Neuron (in vitro differentiated cells): ENCODE measurements around the gene ADGRV1.

Experiments
- H2AFZ ChIP-seq: one replicate; pipeline ENCODE4 v1.6.1; 2013; ENCODE audit warnings: low read depth, mild to moderate bottlenecking, inconsistent platforms, low read length, moderate library complexity
- H3K27me3 ChIP-seq: one replicate; pipeline ENCODE4 v1.6.1; 2013; ENCODE audit warnings: low read length; ENCODE audit not compliant: insufficient read depth
- H3K36me3 ChIP-seq: one replicate; pipeline ENCODE4 v1.6.1; 2013; ENCODE audit warnings: low read length; ENCODE audit not compliant: insufficient read depth
- H3K4me1 ChIP-seq: one replicate; pipeline ENCODE4 v1.6.1; 2013; ENCODE audit warnings: low read length; ENCODE audit not compliant: insufficient read depth
- H3K4me3 ChIP-seq: 2 replicates; pipeline ENCODE4 v1.5.1; 2013; ENCODE audit warnings: mild to moderate bottlenecking, low read length, moderate library complexity
- H3K9me3 ChIP-seq: one replicate; pipeline ENCODE4 v1.6.1; 2013; ENCODE audit warnings: low read length

ADGRV1 gene

DNA sequence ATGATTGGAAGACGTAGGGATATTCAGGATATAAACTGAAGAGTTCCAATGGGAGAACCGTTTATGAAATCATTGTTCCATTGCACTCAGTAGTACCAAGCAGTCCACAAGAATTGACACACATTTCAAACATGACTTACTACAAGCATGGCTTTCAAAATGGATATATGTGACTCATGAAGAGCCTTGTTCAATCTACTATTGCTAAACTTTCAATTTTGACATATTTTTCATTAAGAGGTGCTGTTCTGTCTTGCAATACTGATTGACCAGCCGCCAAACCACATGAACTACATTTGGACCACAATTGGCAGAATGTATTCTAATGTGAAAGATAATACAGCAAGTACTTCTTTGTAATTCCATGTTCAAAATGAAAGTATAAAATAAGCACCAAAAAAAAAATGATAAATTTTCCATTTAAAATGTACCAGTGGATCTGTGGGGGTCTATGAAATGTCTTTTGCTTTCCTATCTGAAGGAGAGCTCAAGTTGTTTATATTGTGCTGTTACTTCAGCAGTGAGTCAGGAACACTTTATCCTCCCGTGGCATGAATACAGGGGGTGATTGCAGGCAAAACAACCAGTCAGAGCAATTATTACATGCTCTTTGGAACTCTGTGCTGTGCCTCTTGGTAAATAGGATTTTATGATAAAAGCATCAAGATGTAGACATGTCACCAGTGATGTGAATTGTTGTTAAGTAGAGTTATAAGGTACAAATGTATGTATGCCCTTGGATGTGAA is 458.5 kb downstream of the ADGRV1 start:
- no peaks in the 10 kb centered on the region for H3K9me3 ChIP-seq
- H3K36me3 ChIP-seq, result no peaks in the 10 kb centered on the region
- H3K27me3 ChIP-seq, result no peaks in the 10 kb centered on the region
- H3K4me1 ChIP-seq, result peaks cover 7% of the 10 kb centered on the region
- no peak overlapping the region for H2AFZ ChIP-seq
- H3K4me3 ChIP-seq, result no peak overlapping the region

DNA sequence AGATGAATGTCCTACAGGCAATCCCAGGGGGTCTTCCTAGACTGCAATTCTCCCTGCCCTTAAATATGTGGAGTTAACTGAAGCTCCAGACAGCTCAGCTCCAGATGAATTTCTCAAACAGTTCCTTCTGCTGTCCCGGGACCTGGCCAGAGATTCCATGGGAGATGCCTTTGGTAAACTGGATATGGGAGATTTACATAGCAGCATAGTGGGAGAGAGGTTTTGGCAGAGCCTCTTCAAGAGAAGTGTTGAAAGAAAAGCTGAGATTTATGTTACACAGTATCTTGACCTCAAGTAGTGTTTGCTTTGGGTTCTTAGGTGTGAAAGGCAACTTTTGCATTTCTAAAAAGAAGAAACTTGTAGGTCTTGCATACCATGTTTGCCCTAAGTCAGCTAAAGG is 459.6 kb downstream of the ADGRV1 start:
- Histone ChIP-seq H3K4me1 (peaks cover 7% of the 10 kb centered on the region), H3K36me3 (no peaks in the 10 kb centered on the region), H3K4me3 (no peak overlapping the region), H3K9me3 (no peaks in the 10 kb centered on the region), H2AFZ (no peak overlapping the region), H3K27me3 (no peaks in the 10 kb centered on the region)

- H3K4me1 ChIP-seq, result peaks cover 7% of the 10 kb centered on the region
Measured at GRCh38 chr5:91018712-91019371, 460.2 kb downstream of the ADGRV1 start.

GRCh38 chr5:91020065-91020800 is 461.6 kb downstream of the ADGRV1 start:
- Histone ChIP-seq H3K9me3 (no peaks in the 10 kb centered on the region), H3K27me3 (no peaks in the 10 kb centered on the region), H2AFZ (no peak overlapping the region), H3K4me1 (peaks cover 7% of the 10 kb centered on the region), H3K4me3 (no peak overlapping the region), H3K36me3 (no peaks in the 10 kb centered on the region)

More at GRCh38 chr5:91018712-91019371, 460.2 kb downstream of the ADGRV1 start:
- Histone ChIP-seq H2AFZ (no peak overlapping the region), H3K4me3 (no peak overlapping the region), H3K9me3 (no peaks in the 10 kb centered on the region), H3K36me3 (no peaks in the 10 kb centered on the region), H3K27me3 (no peaks in the 10 kb centered on the region)

DNA sequence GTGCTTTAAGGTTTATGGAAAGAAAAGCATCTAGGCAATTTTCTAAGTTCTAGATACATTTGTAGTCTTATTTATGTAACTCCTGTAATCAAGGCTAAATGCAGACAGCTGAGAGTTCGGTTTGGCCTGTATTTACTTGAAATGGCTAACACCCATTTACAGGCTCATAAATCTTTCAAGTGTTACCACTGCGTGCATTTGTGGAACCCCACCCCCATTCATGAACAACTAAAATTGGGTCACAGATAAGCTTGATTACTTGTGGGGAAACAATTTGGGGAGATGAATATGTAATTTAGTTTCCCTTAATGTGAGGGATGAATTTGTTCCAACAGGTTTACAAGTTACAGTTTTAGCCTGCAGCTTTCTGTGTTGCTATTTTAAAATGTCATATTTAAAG is 463.9 kb downstream of the ADGRV1 start:
- Histone ChIP-seq H3K4me3 (no peak overlapping the region), H2AFZ (no peak overlapping the region), H3K36me3 (no peaks in the 10 kb centered on the region), H3K9me3 (no peaks in the 10 kb centered on the region), H3K27me3 (no peaks in the 10 kb centered on the region), H3K4me1 (peaks cover 12% of the 10 kb centered on the region)

GRCh38 chr5:91024206-91024605 is 465.6 kb downstream of the ADGRV1 start:
- Histone ChIP-seq H3K27me3 (no peaks in the 10 kb centered on the region), H3K4me1 (peaks cover 21% of the 10 kb centered on the region), H3K36me3 (no peaks in the 10 kb centered on the region), H3K9me3 (no peaks in the 10 kb centered on the region), H3K4me3 (no peak overlapping the region), H2AFZ (no peak overlapping the region)

DNA sequence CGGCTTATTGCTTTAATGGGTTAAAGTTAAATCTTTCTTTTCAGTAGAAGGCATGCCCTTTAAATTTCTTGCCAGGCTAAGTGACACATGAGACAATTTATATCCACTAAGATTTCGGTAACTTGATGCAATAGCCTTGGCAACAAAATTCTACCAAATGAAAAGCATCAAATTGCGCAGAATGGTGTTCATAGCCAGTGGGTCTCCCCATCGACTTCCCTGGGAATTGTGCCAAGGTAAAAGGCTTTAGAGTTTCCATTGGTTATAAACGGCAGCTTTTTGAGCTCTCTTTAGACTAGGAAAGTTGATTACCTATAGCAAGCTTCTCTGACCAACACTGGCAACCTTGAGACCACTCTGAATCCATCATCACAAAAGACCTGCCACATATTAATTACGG is 466.1 kb downstream of the ADGRV1 start:
- no peaks in the 10 kb centered on the region for H3K27me3 ChIP-seq
- no peaks in the 10 kb centered on the region for H3K9me3 ChIP-seq
- H2AFZ ChIP-seq, result no peak overlapping the region
- no peak overlapping the region for H3K4me3 ChIP-seq
- H3K4me1 ChIP-seq, result peaks cover 21% of the 10 kb centered on the region
- H3K36me3 ChIP-seq, result no peaks in the 10 kb centered on the region

DNA sequence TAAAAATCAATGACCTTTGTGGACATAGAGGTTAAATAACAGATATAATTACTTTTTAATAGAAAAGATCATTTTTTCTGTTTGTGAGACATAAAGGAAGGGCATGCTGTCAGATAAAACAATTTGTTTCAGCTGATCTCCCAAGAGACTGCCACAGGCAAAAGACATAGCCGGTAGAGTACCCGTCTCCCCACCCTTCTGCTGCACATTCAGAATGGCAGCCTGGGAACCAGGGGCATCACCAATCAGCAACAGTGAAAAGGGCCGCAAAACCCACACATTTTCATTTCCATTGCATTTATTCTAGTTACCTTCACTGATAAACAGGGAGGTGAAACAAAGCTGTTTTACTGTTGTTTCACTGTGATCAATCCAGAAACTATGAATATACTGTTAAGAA is 466.9 kb downstream of the ADGRV1 start:
- Histone ChIP-seq H2AFZ (no peak overlapping the region), H3K9me3 (no peaks in the 10 kb centered on the region), H3K4me1 (peaks cover 18% of the 10 kb centered on the region), H3K36me3 (no peaks in the 10 kb centered on the region), H3K27me3 (no peaks in the 10 kb centered on the region), H3K4me3 (no peak overlapping the region)

DNA sequence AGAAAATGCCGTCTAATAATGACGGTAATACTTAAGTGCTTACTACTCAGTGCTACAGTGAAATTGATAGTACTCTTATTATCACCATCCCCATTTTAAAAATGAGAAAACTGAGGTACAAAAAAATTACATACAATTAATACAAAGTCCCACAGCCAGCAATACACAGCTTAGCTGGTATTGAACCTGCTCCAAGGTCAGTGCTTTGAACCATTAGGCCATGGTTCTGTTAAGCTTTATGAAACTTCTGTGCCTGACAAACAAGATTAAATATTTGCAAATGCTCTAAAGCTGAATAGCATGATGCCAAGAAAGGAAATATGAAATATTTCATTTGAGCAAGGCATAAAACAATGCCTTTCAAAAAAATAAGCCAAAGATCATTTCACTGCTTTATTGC is 467.4 kb downstream of the ADGRV1 start:
- Histone ChIP-seq H3K4me3 (no peak overlapping the region), H3K27me3 (no peaks in the 10 kb centered on the region), H3K9me3 (no peaks in the 10 kb centered on the region), H3K36me3 (no peaks in the 10 kb centered on the region), H3K4me1 (peaks cover 15% of the 10 kb centered on the region), H2AFZ (no peak overlapping the region)

DNA sequence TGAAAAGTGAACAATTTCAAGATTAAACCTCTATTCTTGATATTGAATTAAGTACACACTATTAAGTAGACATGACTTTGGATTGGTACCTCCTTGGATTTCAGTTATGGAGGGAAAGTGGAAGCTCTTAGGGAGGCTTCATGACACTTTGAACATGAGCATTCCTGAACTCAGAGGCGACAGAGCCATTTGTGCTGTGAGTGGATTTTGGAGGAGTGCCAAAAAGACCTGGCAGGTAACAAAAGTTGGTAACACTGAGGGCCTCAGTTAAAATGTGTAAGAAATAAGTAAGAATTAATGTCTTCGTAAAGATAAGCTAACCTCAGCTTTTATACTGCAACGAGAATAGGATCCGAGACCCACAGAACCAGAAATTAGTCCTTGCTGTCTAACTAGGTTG is 467.9 kb downstream of the ADGRV1 start:
- H3K36me3 ChIP-seq, result no peaks in the 10 kb centered on the region
- no peak overlapping the region for H2AFZ ChIP-seq
- no peaks in the 10 kb centered on the region for H3K27me3 ChIP-seq
- H3K4me3 ChIP-seq, result no peak overlapping the region
- no peaks in the 10 kb centered on the region for H3K9me3 ChIP-seq
- peaks cover 15% of the 10 kb centered on the region for H3K4me1 ChIP-seq

DNA sequence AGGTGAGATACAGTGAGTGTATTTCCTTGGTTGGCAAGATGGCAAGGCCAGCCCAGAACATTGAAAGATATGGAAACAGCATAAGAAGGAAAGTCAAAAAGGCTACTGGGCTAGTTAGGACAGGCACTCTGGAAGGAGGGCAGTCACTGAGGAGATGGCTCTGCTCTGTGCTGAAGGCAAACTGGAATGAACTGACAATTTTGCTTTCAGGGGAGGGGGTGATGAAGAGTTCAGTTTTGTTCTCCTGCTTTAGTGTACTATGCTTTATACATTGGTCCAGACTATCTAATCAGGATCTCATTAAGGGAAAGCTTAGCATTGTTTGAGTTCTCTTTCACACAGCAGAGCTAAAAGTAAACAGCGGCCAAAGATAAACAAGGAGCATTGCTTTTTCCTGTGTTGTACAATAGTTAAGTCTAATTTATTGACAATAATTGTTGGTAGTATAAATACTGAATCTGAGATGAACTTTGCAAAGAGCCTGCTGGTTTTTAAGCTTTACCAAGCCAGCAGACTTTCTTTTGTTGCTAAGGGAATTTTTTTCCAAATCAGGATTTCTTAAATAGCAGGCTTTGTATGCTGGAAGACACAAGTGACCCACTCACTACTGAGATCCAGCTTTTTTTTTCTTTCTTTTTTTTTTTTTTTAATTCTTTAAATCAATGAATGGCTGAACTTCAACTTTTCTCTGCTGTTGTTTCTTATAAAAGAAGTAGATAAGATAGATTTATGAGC is 469.0 kb downstream of the ADGRV1 start:
- Histone ChIP-seq H3K4me1 (peaks cover 15% of the 10 kb centered on the region), H3K36me3 (no peaks in the 10 kb centered on the region), H3K9me3 (no peaks in the 10 kb centered on the region), H2AFZ (no peak overlapping the region), H3K4me3 (no peak overlapping the region), H3K27me3 (no peaks in the 10 kb centered on the region)

GRCh38 chr5:91028499-91028956 is 469.9 kb downstream of the ADGRV1 start:
- H2AFZ ChIP-seq, result no peak overlapping the region
- no peaks in the 10 kb centered on the region for H3K9me3 ChIP-seq
- no peak overlapping the region for H3K4me3 ChIP-seq

More at GRCh38 chr5:91028499-91028956, 469.9 kb downstream of the ADGRV1 start:
- Histone ChIP-seq H3K36me3 (no peaks in the 10 kb centered on the region), H3K4me1 (peaks cover 15% of the 10 kb centered on the region), H3K27me3 (no peaks in the 10 kb centered on the region)
